ENCODE results near the gene FRS2. TPM values are rescaled to one million over a fixed set of nuclear protein-coding genes. Genes with fewer than 3 reads are reported as not detected.

Gene FRS2
- total RNA-seq, 4 donors from 2014 or later: 41.0 to 48.4 (median 47.1) TPM

DNA sequence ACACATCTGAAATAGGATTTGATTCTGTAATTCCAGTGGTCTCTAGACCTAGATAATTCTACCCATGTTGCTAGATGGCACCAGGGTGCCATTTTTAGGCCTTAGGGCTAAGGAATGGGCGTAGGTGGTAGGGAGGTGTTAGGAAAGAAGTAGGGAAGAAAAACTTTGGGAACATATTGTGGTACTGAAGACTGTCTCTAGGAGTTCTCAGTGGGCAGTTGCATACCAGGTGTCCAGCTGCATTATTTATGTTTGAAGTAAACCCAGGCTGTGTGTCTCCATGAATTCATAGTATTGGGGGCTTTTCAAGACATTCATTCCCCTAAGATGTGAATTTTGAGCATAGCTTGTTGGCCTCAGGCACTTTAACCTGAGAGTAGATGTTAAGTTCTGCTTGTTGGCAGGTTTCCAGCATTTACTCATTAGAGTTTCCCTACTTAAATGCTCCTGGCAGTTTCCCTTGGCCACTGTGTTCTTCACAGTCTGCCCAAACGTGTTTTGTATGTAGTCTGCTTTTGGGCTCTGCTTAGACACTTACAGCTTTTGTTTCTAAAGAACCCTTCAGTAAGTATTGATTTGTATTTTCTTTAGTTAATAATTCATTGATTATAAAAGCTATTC, 83.5 kb downstream of the FRS2 start:
- no peak for ATAC-seq (ENCODE audit: low FRiP score)

DNA sequence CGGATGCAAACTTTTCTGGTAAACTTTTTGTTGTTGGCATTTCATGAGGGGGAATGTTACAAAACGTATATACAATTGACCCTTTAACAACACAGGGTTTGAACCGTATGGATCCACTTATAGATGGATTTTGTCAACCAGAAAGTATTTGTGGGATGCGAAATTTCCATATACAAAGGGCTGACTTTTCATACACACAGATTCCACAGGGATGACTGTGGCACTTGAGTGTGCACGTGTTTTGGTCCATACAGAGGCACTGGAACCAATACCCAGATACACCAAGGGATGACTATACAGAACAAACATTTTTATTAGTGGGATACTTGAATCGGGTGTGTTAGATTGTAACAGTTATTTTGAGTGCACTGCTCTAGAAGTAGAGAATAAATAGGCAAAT, 85.3 kb downstream of the FRS2 start:
- DNase-seq (ENCODE audit: low spot score): no peak
- no peak for ATAC-seq (ENCODE audit: low FRiP score)
- TF ChIP-seq, protein P1, sequence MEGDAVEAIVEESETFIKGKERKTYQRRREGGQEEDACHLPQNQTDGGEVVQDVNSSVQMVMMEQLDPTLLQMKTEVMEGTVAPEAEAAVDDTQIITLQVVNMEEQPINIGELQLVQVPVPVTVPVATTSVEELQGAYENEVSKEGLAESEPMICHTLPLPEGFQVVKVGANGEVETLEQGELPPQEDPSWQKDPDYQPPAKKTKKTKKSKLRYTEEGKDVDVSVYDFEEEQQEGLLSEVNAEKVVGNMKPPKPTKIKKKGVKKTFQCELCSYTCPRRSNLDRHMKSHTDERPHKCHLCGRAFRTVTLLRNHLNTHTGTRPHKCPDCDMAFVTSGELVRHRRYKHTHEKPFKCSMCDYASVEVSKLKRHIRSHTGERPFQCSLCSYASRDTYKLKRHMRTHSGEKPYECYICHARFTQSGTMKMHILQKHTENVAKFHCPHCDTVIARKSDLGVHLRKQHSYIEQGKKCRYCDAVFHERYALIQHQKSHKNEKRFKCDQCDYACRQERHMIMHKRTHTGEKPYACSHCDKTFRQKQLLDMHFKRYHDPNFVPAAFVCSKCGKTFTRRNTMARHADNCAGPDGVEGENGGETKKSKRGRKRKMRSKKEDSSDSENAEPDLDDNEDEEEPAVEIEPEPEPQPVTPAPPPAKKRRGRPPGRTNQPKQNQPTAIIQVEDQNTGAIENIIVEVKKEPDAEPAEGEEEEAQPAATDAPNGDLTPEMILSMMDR (IDR thresholded peaks at IDR 0.05): no peak

More for the DNA sequence above, 83.5 kb downstream of the FRS2 start:
- no peak for DNase-seq (ENCODE audit: low spot score)
- TF ChIP-seq, protein P1 (IDR thresholded peaks at IDR 0.05): no peak

DNA sequence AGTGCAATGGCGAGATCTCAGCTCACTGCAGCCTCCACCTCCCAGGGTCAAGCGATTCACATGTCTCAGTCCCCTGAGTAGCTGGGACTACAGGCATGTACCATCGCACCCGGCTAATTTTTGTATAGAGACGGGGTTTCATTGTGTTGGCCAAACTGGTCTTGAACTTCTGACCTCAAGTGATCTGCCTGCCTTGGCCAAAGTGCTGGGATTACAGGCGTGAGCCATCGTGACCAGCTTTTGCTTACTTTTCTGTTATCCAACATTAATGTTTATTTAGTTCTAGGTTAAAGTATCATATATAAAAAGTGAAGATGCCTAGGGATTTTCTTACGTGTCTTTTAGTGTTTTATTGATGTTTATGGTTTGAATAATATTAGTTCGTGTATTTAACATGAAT, 86.2 kb downstream of the FRS2 start:
- DNase-seq (ENCODE audit: low spot score): no peak
- ATAC-seq (ENCODE audit: low FRiP score): no peak
- TF ChIP-seq, protein P1 (IDR thresholded peaks at IDR 0.05): no peak

DNA sequence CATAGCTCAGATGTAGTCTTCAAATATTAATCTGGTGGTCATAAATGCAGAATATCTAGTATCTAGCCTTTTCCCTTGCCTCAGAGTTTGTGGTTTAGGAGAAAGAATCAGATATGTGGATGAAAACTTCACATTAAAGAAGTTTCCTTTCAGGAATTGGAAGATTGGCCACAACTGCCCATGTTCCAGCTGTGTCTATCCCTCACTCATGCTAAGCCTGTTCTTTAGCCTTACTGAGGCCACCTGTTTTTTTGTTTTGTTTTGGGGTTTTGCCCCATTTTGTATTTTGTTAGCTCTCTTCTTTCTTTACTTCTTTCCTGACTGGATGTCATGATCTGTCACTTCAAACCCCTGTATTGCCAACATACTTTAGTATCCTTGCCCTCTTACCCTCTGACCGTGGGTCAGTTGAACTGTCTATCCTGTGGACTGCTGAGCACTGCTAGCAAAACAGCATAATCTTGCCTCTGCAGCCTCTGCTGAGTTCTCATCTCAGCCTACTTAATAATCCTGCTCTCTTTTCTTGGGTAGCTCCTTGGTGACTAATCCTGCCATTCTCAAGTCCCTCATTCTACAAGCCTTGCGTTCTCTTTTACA, 93.1 kb downstream of the FRS2 start:
- no peak for ATAC-seq (ENCODE audit: low FRiP score)
- TF ChIP-seq, protein P1 (IDR thresholded peaks at IDR 0.05): no peak
- no peak for DNase-seq (ENCODE audit: low spot score)

DNA sequence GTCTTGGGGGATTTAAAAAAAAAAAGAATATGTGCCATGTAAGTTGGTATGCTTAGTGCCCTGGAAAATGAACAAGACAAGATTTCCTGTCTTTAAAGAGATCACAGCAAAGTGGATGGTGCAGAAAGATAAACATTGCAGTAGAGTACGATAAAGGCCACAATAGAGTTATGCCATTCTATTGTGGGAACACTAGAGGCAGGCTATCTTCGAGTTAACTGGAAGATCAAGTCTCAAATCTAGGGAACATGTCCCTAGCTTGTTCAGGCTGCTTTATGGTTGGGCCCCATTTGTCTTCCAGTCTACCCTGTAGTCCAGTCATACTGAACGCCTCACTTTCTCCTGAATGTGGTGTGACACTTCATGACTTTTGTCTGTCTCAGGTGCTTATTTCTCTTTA, 96.4 kb downstream of the FRS2 start:
- no peak for DNase-seq (ENCODE audit: low spot score)
- TF ChIP-seq, protein P1 (IDR thresholded peaks at IDR 0.05): no peak
- ATAC-seq (ENCODE audit: low FRiP score): no peak

DNA sequence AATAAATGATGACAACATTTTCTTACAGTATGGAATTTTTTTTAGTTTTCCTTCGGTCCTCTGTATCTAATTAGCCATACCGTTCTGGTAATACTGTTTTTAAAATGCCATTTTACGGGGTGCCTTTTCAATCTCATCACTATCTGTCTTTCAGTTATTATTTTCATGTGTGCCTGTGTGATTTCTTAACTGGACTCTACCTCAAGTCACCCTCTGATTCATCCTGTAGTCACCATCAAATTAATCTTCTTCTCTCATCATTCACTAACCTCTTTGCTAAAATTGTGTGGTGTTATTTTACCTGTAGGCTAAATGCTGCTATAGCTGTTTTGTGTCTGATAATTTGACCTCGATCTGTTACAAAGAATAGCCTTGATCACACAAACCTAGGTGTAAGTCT, 99.0 kb downstream of the FRS2 start:
- TF ChIP-seq, protein P1 (IDR thresholded peaks at IDR 0.05): no peak
- DNase-seq (ENCODE audit: low spot score) (no peak), ATAC-seq (ENCODE audit: low FRiP score) (no peak)

DNA sequence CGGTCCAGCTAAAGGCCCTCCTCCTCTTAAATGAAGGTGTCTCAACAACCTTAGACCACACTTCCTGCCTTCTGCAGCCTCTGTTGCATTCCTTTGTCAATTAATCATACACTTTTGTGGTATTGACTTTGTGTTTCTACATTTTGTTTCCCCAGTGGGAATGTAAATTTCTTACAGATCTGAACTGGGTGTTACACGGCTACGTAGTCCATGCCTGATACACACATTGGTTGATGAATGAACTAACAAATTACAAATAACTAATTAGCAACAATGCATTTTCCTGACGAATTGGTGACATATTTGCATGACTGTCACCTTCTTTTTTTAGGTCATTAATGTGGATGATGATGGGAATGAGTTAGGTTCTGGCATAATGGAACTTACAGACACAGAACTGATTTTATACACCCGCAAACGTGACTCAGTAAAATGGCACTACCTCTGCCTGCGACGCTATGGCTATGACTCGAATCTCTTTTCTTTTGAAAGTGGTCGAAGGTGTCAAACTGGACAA, 99.9 kb downstream of the FRS2 start:
- DNase-seq (ENCODE audit: low spot score): no peak
- ATAC-seq (ENCODE audit: low FRiP score): no peak
- TF ChIP-seq, protein P1 (IDR thresholded peaks at IDR 0.05): no peak
